Activated naive CD4-positive, alpha-beta T cell treated with anti-CD3 and anti-CD28 coated beads for 36 hours (primary cell): Measurements from ENCODE around the gene TNFRSF1A. TPM values are rescaled to one million over a fixed set of nuclear protein-coding genes. Genes with fewer than 3 reads are reported as not detected.
"Not testable (repeated sequence)": the region's sequence is repeated elsewhere in the genome, so short reads cannot be mapped to it uniquely, and the experiment has no call there.

Experiments
- CTCF ChIA-PET: fragments of 350-600 bp; sonication (Branson Sonifier 250); formaldehyde crosslinking; loops from one replicate; lab custom pipeline; 2021; ENCODE audit warnings: antibody characterized with exemption; lab: Charles Lee
- DNase-seq: peaks from one replicate; pipeline ENCODE4 v3.0.0-alpha.2; 2020
- H3K27ac Mint-ChIP-seq: one replicate; pipeline ENCODE4 v1.8.0; 2021; ENCODE audit warnings: mild to moderate bottlenecking, mixed read lengths
- H3K27me3 Mint-ChIP-seq: one replicate; pipeline ENCODE4 v1.8.0; 2021; ENCODE audit warnings: low read depth, mixed read lengths
- H3K36me3 Mint-ChIP-seq: one replicate; pipeline ENCODE4 v1.8.0; 2021; ENCODE audit warnings: low read depth, mixed read lengths
- H3K4me1 Mint-ChIP-seq: one replicate; pipeline ENCODE4 v1.8.0; 2021; ENCODE audit warnings: low read depth, mixed read lengths
- H3K4me3 Mint-ChIP-seq: one replicate; pipeline ENCODE4 v1.8.0; 2021; ENCODE audit warnings: mild to moderate bottlenecking, moderate library complexity, mixed read lengths
- H3K9me3 Mint-ChIP-seq: one replicate; pipeline ENCODE4 v1.8.0; 2021; ENCODE audit warnings: mixed read lengths
- intact Hi-C: fragments of 100-400 bp; cut with micrococcal nuclease; formaldehyde crosslinking; loops from one replicate; pipeline ENCODE4 v1.15.1; 2023
- total RNA-seq, 2 experiments: library from RNA; stranded (reverse); gene quantifications; one replicate each; pipeline ENCODE4 v1.2.3, GENCODE V29; 2021

TNFRSF1A gene
- total RNA-seq, 2 experiments from 2014 or later, result 38.1 to 41.3 TPM

DNA sequence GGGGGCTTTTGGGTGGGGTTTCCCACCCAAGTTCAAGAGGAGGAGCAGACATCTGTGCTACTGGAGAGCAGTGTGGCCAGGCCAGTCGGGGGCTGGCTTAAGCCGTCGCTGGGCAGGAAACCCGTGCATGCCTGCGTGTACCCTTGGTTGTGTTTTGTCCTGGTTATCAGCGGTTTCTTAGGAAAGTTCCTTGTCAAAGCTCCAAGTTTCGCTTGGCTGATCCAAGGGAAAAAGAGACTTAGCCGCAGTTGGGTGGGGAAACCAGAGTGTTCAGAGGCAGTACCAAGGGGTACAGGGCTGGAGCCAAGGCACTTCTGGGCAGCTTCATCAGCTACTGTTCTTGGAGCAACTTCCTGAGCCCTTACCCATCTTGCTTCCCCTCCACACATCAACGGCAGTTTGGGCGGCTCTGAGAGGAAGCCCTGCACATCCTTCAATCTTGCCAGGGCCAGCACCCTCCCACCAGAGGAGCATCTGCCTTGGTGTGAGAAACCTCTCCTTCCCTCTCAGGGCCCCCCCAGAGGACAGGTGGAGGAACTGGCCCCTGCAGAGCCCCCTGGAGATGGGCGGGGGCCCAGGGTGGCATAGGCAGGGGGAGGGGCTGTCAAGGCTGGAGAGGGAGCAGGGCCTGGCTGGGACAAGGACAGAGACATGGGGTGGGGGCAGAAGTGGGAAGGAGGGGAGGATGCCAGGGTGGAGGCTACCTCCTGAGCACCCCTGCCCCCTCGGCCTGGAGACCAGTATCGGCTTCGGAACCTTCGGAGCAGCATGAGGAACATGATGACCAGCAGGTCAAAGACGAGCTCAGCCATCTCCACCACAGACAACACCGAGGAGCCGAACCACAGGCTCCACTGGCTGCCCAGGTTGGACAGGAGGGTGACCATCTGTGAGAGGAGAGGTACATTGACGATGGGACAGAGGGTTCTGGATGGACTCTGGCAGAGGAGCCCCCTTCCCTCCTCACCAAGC is 5.8 kb upstream of the TNFRSF1A start:
- intact Hi-C loops, result no loop called here
- Mint-ChIP-seq H3K4me3 (no peak overlapping the region), H3K9me3 (no peaks in the 10 kb centered on the region), H3K27me3 (no peaks in the 10 kb centered on the region), H3K4me1 (peaks cover 37% of the 10 kb centered on the region), H3K36me3 (no peaks in the 10 kb centered on the region), H3K27ac (no peak overlapping the region)
- no peak for DNase-seq
- CTCF ChIA-PET, result no interaction called here

DNA sequence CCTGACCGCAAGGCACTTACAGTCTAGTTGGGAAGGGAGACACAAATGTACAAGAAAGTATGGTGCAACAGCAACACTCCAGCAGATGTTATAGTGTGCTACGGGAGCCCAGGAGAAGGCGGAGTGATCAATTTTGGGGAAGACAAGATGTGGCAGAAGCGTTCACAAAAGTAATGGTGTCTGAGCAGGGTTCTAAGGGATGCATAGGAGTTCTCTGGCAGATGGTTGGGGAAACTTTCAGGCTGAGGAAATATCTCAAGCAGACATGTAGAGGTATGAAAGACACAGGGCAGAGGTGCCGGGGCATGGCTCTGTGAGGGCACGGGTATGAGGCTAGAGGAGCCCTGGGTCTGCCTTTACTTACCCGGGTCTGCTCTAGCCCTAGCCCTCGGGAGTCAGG is 5.1 kb upstream of the TNFRSF1A start:
- H3K9me3 Mint-ChIP-seq, result no peaks in the 10 kb centered on the region
- H3K27ac Mint-ChIP-seq, result no peak overlapping the region
- CTCF ChIA-PET, result no interaction called here
- intact Hi-C loops, result no loop called here
- DNase-seq, result no peak
- H3K36me3 Mint-ChIP-seq, result no peaks in the 10 kb centered on the region
- H3K4me3 Mint-ChIP-seq, result no peak overlapping the region
- no peaks in the 10 kb centered on the region for H3K27me3 Mint-ChIP-seq
- peaks cover 45% of the 10 kb centered on the region for H3K4me1 Mint-ChIP-seq

DNA sequence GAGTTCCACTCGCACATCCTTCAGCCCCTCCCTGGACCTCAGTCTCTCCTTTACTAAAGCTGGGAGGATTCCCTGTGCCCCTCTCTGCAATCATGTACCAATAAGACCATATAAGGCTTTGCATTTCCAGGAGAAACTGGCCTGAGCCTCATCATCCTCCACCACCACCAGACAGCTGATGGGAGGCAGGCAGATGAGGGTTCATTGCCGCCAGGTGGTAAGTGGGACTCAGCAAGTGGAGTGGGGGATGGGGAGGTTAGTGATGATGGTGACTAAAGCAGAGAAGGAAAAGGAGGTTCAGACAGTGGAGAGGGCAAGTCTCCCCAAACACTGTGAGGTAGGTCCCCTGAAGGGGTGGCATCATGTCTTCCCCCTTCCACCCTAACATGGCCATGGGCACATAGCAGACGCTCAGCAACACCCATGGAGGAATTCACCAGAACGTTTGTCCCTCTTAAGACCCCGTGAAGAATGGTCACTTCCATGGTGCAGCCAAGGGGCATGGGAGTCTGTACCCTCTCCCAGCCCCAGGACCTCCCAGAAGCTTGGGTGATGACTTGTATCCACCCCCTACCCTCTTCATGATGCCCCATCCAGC is 4.5 kb upstream of the TNFRSF1A start:
- peaks cover 47% of the 10 kb centered on the region for H3K4me1 Mint-ChIP-seq
- H3K4me3 Mint-ChIP-seq, result no peak overlapping the region
- no peaks in the 10 kb centered on the region for H3K27me3 Mint-ChIP-seq
- peaks cover 1% of the 10 kb centered on the region for H3K36me3 Mint-ChIP-seq
- CTCF ChIA-PET, result interaction anchor here (0.8 to 1.9 kb wide), 10 partner anchors 9 to 80 kb away, joined by 3 to 12 read pairs (median 4); no protein-coding TSS in a partner anchor
- H3K27ac Mint-ChIP-seq, result no peak overlapping the region
- intact Hi-C loops, result no loop called here
- no peaks in the 10 kb centered on the region for H3K9me3 Mint-ChIP-seq
- no peak for DNase-seq

DNA sequence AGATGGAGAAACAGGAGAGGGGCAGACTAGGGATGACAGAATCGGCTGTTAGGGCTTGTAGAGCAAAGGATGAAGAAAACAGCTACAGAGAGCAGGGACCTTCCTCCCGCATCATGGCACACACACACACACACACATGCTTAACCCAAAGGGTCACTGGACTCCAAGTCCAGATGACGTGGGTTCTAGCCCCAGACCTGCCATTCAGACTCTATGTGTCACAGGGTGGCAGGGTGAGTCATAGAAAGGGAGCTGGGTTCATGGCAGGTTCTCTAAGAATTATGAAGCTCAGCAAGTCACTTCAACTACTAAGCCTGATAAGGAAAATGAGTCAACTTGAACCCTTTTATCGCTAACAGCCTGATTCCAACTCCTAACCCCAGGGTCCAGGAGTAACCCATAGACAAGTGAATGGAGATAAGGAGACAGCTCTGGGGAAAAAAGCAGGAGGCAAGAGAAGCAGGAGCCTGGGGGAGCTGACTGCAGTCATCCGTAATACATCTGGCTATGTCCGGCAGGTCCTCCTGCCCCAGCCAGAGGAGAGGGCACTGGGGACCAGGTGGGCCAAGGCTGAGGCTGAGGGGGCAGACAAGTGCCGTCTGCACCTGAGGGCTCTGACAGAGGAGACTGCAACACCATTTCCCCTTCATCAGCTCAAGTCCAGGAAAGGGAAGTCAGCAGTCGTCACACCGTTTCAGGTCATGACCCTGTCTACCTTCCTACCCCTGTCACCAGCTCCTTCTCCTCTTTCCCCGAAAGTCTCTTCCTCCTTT is 3.6 kb upstream of the TNFRSF1A start:
- intact Hi-C loops, result loop anchor here (1.0 kb wide), 2 partner anchors 9 to 22 kb away; no protein-coding TSS in a partner anchor
- DNase-seq, result peak; percentile 81
- Mint-ChIP-seq H3K4me3 (peak overlapping the region; percentile 22), H3K4me1 (peaks cover 47% of the 10 kb centered on the region), H3K27me3 (no peaks in the 10 kb centered on the region), H3K27ac (peak overlapping the region; percentile 33), H3K36me3 (peaks cover 5% of the 10 kb centered on the region), H3K9me3 (no peaks in the 10 kb centered on the region)
- CTCF ChIA-PET, result interaction anchor here (0.6 to 1.9 kb wide), 15 partner anchors 9 to 273 kb away, joined by 3 to 12 read pairs (median 3); no protein-coding TSS in a partner anchor

DNA sequence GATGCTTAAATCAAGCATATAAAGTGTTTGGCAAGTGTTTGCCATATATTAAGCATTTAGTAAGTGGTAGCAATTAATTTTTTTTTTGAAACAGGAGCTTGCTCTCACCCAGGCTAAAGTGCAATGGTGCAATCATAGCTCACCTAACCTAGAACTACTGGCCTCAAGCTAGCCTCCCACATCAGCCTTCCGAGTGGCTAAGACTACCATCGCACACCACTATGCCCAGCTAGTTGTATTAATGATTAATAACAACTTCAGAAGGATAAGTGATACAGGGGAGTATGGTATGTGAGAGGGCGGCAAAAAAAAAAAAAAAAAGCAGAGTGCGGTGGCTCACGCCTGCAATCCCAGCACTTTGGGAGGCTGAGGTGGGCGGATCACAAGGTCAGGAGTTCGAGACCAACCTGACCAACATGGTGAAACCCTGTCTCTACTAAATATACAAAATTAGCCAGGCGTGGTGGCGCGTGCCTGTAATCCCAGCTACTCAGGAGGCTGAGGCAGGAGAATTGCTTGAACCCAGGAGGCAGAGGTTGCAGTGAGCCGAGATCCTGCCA is 2.3 kb upstream of the TNFRSF1A start:
- H3K27ac Mint-ChIP-seq, H3K9me3 Mint-ChIP-seq, H3K36me3 Mint-ChIP-seq, DNase-seq, intact Hi-C loops, H3K4me3 Mint-ChIP-seq, H3K27me3 Mint-ChIP-seq: not testable (repeated sequence)
- CTCF ChIA-PET, result interaction anchor here (0.6 to 2.9 kb wide), 6 partner anchors 9 to 1264 kb away, joined by 3 to 14 read pairs (median 4); no protein-coding TSS in a partner anchor
- peaks cover 47% of the 10 kb centered on the region for H3K4me1 Mint-ChIP-seq

DNA sequence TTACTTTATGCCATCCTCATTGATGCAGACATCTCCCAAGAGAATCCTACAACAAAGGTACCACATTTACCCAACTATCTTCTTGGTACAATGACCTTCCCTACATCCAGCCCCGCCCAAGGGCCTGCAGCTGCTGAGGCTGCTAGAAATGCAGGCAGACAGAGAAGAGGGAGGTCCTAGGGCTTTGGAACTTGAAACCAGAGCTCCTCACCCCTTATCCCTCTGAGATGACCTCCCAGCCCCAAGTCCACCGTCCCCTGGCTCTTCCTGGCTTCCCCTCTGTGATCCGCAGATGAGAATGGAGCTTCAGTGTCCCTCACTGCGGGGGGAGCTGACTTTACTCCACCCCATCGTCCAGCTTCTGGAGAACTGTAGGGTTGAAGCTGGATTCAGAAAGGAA is 1.6 kb upstream of the TNFRSF1A start:
- H3K27ac Mint-ChIP-seq, result peak overlapping the region; percentile 5
- H3K27me3 Mint-ChIP-seq, result no peaks in the 10 kb centered on the region
- H3K4me1 Mint-ChIP-seq, result peaks cover 47% of the 10 kb centered on the region
- CTCF ChIA-PET, result interaction anchor here (0.6 to 2.9 kb wide), 5 partner anchors 8 to 1265 kb away, joined by 3 to 14 read pairs (median 4); no protein-coding TSS in a partner anchor
- intact Hi-C loops, result no loop called here
- no peak overlapping the region for H3K4me3 Mint-ChIP-seq
- no peaks in the 10 kb centered on the region for H3K9me3 Mint-ChIP-seq
- H3K36me3 Mint-ChIP-seq, result peaks cover 5% of the 10 kb centered on the region
- no peak for DNase-seq

GRCh38 chr12:6342140-6342889 is 439 bp upstream of the TNFRSF1A start:
- CTCF ChIA-PET, result interaction anchor here (1.1 to 2.9 kb wide), 3 partner anchors 9 to 123 kb away, joined by 3 to 14 read pairs (median 4); no protein-coding TSS in a partner anchor
- intact Hi-C loops, result no loop called here
- Mint-ChIP-seq H3K4me3 (no peak overlapping the region), H3K36me3 (peaks cover 5% of the 10 kb centered on the region), H3K9me3 (no peaks in the 10 kb centered on the region), H3K27ac (no peak overlapping the region), H3K27me3 (no peaks in the 10 kb centered on the region), H3K4me1 (peaks cover 43% of the 10 kb centered on the region)
- DNase-seq, result no peak

- Mint-ChIP-seq H3K4me1 (peaks cover 38% of the 10 kb centered on the region), H3K36me3 (peaks cover 5% of the 10 kb centered on the region), H3K4me3 (no peak overlapping the region), H3K27me3 (no peaks in the 10 kb centered on the region), H3K27ac (no peak overlapping the region), H3K9me3 (no peaks in the 10 kb centered on the region)
- CTCF ChIA-PET, result interaction anchor here (1.1 to 2.4 kb wide), 3 partner anchors 8 to 27 kb away, joined by 4 to 15 read pairs (median 4); no protein-coding TSS in a partner anchor
- intact Hi-C loops, result loop anchor here (1.0 kb wide), 2 partner anchors 22 to 26 kb away; no protein-coding TSS in a partner anchor
- no peak for DNase-seq
Measured at GRCh38 chr12:6340745-6341416, 995 bp downstream of the TNFRSF1A start.

DNA sequence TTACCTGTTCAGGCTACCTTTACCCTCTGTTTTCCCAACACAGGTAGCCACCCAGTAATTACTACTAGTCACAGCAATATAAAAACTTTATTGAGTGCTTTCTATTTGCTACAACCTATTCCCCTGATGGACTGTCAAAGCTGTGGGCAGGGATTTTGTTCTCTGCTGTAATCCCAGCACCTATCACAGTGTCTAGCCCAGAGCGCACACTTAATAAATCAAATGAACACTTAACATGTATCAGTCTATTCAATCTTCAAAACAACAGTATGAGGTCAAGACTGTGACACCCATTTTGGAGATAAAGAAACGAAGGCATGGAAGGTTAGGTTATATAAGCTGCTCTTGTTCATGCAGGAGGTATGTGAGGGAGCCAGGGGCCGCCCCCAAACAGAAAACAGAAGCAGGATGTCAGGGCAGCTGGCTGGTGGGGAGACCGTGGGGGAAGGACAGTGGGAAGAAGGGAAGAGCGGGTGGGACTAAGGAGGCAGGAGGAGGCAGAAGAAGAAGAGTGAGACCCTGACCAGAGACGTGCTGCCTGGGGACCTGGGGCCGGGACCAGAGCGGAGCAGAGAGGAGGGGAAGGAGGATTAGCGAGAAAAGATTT is 1.7 kb downstream of the TNFRSF1A start:
- Mint-ChIP-seq H3K27me3 (no peaks in the 10 kb centered on the region), H3K27ac (no peak overlapping the region), H3K9me3 (no peaks in the 10 kb centered on the region), H3K4me3 (no peak overlapping the region), H3K36me3 (peaks cover 9% of the 10 kb centered on the region), H3K4me1 (peaks cover 38% of the 10 kb centered on the region)
- CTCF ChIA-PET, result interaction anchor here (0.6 to 2.4 kb wide), 10 partner anchors 15 to 368 kb away, joined by 3 to 15 read pairs (median 4); no protein-coding TSS in a partner anchor
- intact Hi-C loops, result loop anchor here (1.0 kb wide), 2 partner anchors 23 to 27 kb away; no protein-coding TSS in a partner anchor
- DNase-seq, result peak; percentile 61

GRCh38 chr12:6338955-6339354 is 2.9 kb downstream of the TNFRSF1A start:
- no peak overlapping the region for H3K4me3 Mint-ChIP-seq
- CTCF ChIA-PET, result interaction anchor here (0.6 to 2.4 kb wide), 13 partner anchors 12 to 294 kb away, joined by 3 to 15 read pairs (median 4); no protein-coding TSS in a partner anchor

More at GRCh38 chr12:6338955-6339354, 2.9 kb downstream of the TNFRSF1A start:
- Mint-ChIP-seq H3K4me1 (peaks cover 46% of the 10 kb centered on the region), H3K27me3 (no peaks in the 10 kb centered on the region), H3K36me3 (peaks cover 14% of the 10 kb centered on the region), H3K9me3 (no peaks in the 10 kb centered on the region), H3K27ac (no peak overlapping the region)
- intact Hi-C loops, result loop anchor here (5.0 kb wide), 3 partner anchors 218 to 513 kb away; partner anchors contain the start of genes CDCA3, CHD4, IFFO1 and USP5
- DNase-seq, result no peak
